K562 (cell line): Measurements from ENCODE around the gene CDNF. TPM values are rescaled to one million over a fixed set of nuclear protein-coding genes. Genes with fewer than 3 reads are reported as not detected.

ENCODE experiments used
- EGR1 ChIP-seq: fragments of 450-650 bp; conservative IDR thresholded peaks from 2 replicates; pipeline ENCODE4 v1.6.1; 2017; ENCODE audit warnings: mild to moderate bottlenecking
- MGA ChIP-seq: fragments of 450-650 bp; IDR thresholded peaks from 2 replicates; pipeline ENCODE4 v1.6.1; 2016; ENCODE audit warnings: mild to moderate bottlenecking, moderate library complexity
- TEAD4 ChIP-seq, 2 experiments: sonication (generic) in 1 of 2; formaldehyde crosslinking in 1 of 2; IDR thresholded peaks; 2 replicates each; pipeline versions ENCODE4 v1.6.1 to v1.8.0; 2012 to 2022; ENCODE audit warnings: borderline replicate concordance in 1 of 2, inconsistent platforms in 1 of 2, low read length in 1 of 2, mild to moderate bottlenecking in 1 of 2, missing genetic modification reagents in 1 of 2
- ZBTB33 ChIP-seq: sonication (generic); formaldehyde crosslinking; IDR thresholded peaks from 2 replicates; pipeline ENCODE4 v1.8.1; 2023; ENCODE audit warnings: mild to moderate bottlenecking, missing genetic modification reagents
- polyA plus RNA-seq, 8 experiments: library from polyadenylated mRNA; depleted of rRNA in 4 of 8; stranded (reverse) in 5 of 8; unstranded in 3 of 8; fragments of >200 nt; fragmentation: Nextera tagmentation in 2 of 8; fragmentation: Illumina TruSeq in 1 of 8; extraction: Ambion mirVana in 2 of 8; extraction: Trizol in 1 of 8; gene quantifications; 2 replicates each; pipeline versions ENCODE4 v1.2.1 to v1.2.3, GENCODE V29; 2011 to 2014; ENCODE audit warnings: inconsistent platforms in 1 of 8, missing spikeins in 1 of 8
- total RNA-seq, 7 experiments: library from RNA; depleted of rRNA in 6 of 7; stranded (reverse); fragments of >200 nt in 6 of 7; fragmentation: Illumina TruSeq in 2 of 7; extraction: Trizol in 2 of 7; gene quantifications; 2 replicates each; pipeline versions ENCODE4 v1.2.1 to v1.2.3, GENCODE V29; 2011 to 2021; ENCODE audit warnings: low replicate concordance in 1 of 7

The CDNF gene
- total and polyA plus RNA-seq, 9 of the 15 experiments (the other 6 are each of a cell fraction or from before 2014, with no cell fraction given): 0.18 to 1.6 (median 0.61) TPM

GRCh38 chr10:14879124-14879927 is 41.5 kb upstream of the CDNF start (continued):
- TF ChIP-seq MGA (peak; percentile 73), TEAD4 (IDR thresholded peaks at IDR 0.05; ENCODE audit: low read length) (peak; percentile 33; the same call in 1 of the 2 replicates), TEAD4 (CRISPR knock-in tag; IDR thresholded peaks at IDR 0.05; ENCODE audit: borderline replicate concordance) (no peak), ZBTB33 (CRISPR knock-in tag) (peak; percentile 14; the same call in 1 of the 2 replicates), EGR1 (peak; percentile 85)
